ENCODE results near the gene FANCF. TPM values are rescaled to one million over a fixed set of nuclear protein-coding genes. Genes with fewer than 3 reads are reported as not detected.

FANCF gene
- total RNA-seq, 1 donor from 2014 or later: 7.0 TPM

DNA sequence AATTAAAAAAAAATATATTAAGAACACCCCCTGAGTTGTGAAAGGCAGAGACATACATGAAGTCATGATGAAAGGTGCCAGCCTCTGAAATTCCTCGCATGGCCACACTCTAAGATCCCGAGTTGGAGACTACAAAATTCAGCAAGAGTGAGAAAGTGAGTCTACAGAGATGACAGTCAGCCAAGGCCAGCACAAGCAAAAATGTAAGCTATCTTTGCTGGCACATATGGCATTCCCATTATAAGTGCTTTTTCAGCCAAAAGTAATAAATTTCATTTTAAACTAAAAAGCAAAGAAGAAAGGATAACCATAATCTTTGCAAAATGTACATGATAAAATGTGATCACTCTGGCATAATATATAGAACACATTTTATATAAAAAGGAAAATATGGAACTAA is 40.6 kb downstream of the FANCF start:
- Mint-ChIP-seq H3K27me3 (ENCODE audit: low read depth) (peaks cover 7% of the 10 kb centered on the region), H3K4me1 (ENCODE audit: low read depth) (no peaks in the 10 kb centered on the region), H3K36me3 (ENCODE audit: low read depth) (no peaks in the 10 kb centered on the region), H3K4me3 (ENCODE audit: unreplicated experiment) (no peak overlapping the region), H3K9me3 (ENCODE audit: low read depth) (no peaks in the 10 kb centered on the region), H3K27ac (ENCODE audit: unreplicated experiment) (no peak overlapping the region)
- no peak for DNase-seq (ENCODE audit: low spot score)
- TF ChIP-seq, protein P1, sequence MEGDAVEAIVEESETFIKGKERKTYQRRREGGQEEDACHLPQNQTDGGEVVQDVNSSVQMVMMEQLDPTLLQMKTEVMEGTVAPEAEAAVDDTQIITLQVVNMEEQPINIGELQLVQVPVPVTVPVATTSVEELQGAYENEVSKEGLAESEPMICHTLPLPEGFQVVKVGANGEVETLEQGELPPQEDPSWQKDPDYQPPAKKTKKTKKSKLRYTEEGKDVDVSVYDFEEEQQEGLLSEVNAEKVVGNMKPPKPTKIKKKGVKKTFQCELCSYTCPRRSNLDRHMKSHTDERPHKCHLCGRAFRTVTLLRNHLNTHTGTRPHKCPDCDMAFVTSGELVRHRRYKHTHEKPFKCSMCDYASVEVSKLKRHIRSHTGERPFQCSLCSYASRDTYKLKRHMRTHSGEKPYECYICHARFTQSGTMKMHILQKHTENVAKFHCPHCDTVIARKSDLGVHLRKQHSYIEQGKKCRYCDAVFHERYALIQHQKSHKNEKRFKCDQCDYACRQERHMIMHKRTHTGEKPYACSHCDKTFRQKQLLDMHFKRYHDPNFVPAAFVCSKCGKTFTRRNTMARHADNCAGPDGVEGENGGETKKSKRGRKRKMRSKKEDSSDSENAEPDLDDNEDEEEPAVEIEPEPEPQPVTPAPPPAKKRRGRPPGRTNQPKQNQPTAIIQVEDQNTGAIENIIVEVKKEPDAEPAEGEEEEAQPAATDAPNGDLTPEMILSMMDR (IDR thresholded peaks at IDR 0.05): no peak

DNA sequence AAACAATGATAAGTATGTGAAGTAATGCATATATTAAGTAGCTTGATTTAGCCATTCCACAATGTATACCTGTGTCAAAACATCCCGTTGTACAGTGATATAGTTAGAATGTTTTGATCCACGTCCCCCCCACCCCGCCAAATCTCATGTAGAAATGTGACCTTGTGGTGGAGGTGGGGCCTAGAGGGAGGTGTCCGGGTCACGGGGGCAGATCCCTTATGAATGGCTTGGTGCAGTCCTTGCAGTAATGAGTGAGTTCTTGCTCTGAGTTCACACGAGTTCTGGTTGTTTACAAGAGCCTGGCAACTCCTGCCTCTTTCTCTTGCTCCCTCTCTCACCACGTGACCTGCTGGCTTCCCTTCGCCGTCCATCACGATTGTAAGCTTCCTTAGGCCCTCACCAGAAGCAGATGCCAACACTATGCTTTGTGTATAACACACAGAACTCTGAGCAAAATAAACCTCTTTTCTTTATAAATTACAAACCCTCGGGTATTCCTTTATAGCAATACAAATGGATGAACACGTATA is 41.6 kb downstream of the FANCF start:
- Mint-ChIP-seq H3K27ac (ENCODE audit: unreplicated experiment) (no peak overlapping the region), H3K27me3 (ENCODE audit: low read depth) (peaks cover 7% of the 10 kb centered on the region), H3K9me3 (ENCODE audit: low read depth) (no peaks in the 10 kb centered on the region), H3K36me3 (ENCODE audit: low read depth) (no peaks in the 10 kb centered on the region), H3K4me3 (ENCODE audit: unreplicated experiment) (no peak overlapping the region), H3K4me1 (ENCODE audit: low read depth) (no peaks in the 10 kb centered on the region)
- DNase-seq (ENCODE audit: low spot score): no peak
- TF ChIP-seq, protein P1 (IDR thresholded peaks at IDR 0.05): no peak

DNA sequence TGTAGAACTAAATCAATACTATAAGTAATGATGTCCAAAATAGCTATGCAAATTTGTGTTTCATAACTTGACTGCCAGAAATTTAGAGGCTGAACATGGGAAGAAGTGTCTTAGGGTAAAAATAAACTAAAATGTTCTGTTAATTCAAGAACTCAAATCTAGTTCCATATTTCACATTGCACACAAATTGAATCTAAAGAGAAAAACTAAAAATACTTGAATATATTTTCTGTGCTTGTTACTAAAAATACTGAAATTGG is 43.5 kb downstream of the FANCF start:
- H3K27ac Mint-ChIP-seq (ENCODE audit: unreplicated experiment): no peak overlapping the region
- TF ChIP-seq, protein P1 (IDR thresholded peaks at IDR 0.05): no peak
- no peaks in the 10 kb centered on the region for H3K4me1 Mint-ChIP-seq (ENCODE audit: low read depth)
- peaks cover 7% of the 10 kb centered on the region for H3K27me3 Mint-ChIP-seq (ENCODE audit: low read depth)
- H3K4me3 Mint-ChIP-seq (ENCODE audit: unreplicated experiment): no peak overlapping the region
- H3K36me3 Mint-ChIP-seq (ENCODE audit: low read depth): no peaks in the 10 kb centered on the region
- H3K9me3 Mint-ChIP-seq (ENCODE audit: low read depth): no peaks in the 10 kb centered on the region
- no peak for DNase-seq (ENCODE audit: low spot score)

DNA sequence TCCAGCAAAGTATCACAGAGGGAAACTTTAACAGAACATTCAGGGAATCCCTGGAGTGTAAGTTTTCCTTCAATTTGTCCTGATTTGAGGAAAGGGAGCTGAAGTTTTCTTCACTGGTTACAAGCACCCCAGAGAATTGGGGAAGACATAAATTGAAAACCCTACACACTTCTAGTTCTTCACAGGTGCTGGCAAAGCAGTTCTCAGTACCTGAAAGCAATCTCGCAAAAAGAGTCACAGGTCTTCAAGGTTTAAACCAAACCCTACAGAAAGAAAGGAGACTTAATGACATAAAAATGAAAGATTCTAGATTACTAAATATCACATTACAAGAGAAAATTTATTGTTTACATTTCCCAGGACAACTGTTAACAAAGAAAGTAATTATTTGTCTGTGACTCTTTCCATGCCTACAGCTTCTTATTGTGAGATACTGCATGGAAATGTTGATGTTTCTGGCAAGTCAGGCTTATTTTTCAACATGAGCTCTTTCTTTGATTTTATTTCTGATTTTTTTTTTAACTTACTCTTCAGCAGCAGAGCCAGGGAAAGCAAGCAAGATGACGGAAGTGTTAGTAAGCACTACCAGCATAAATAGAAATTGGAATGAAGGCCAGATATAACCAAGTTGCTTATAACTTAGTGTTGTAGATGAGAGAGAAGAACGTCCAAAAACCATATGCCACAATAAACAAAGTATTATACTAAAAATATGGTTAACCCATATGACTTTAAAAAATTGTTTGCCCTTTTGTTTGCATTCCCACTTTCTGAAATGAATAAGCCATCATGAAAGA is 44.1 kb downstream of the FANCF start:
- H3K27ac Mint-ChIP-seq (ENCODE audit: unreplicated experiment): no peak overlapping the region
- no peaks in the 10 kb centered on the region for H3K36me3 Mint-ChIP-seq (ENCODE audit: low read depth)
- no peaks in the 10 kb centered on the region for H3K9me3 Mint-ChIP-seq (ENCODE audit: low read depth)
- TF ChIP-seq, protein P1 (IDR thresholded peaks at IDR 0.05): no peak
- no peak for DNase-seq (ENCODE audit: low spot score)
- no peaks in the 10 kb centered on the region for H3K4me1 Mint-ChIP-seq (ENCODE audit: low read depth)
- H3K4me3 Mint-ChIP-seq (ENCODE audit: unreplicated experiment): no peak overlapping the region
- H3K27me3 Mint-ChIP-seq (ENCODE audit: low read depth): peaks cover 7% of the 10 kb centered on the region

DNA sequence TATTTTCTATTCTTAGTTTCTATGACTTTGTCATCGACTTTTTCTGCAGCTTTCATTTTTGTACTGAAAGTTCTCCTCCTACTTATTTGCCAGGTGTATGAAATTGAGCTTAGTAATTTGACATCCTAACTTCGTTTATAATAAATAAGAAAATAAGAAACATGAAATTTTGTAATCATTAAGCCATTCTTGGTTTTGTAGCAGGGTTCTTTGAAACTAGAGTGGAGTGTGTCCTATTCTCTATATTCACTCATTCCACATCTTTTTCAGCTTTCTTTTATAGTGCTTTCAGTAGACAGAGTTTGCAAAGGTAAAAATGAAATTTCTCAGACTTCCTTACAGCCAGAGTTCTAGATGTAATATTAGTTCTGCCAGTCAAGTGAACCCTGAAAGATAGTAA is 47.8 kb downstream of the FANCF start:
- no peaks in the 10 kb centered on the region for H3K4me1 Mint-ChIP-seq (ENCODE audit: low read depth)
- H3K9me3 Mint-ChIP-seq (ENCODE audit: low read depth): no peaks in the 10 kb centered on the region
- H3K27ac Mint-ChIP-seq (ENCODE audit: unreplicated experiment): no peak overlapping the region
- H3K27me3 Mint-ChIP-seq (ENCODE audit: low read depth): peaks cover 1% of the 10 kb centered on the region
- H3K4me3 Mint-ChIP-seq (ENCODE audit: unreplicated experiment): no peak overlapping the region
- H3K36me3 Mint-ChIP-seq (ENCODE audit: low read depth): no peaks in the 10 kb centered on the region
- TF ChIP-seq, protein P1 (IDR thresholded peaks at IDR 0.05): no peak
- DNase-seq (ENCODE audit: low spot score): no peak

Other genes starting within 250 kb of the FANCF start
- gene GAS2, start 40.8 kb upstream of the FANCF start, total RNA-seq: 1.2 to 1.7 TPM (median 1.6 TPM) in 3 replicates
- gene SVIP, start 204.0 kb upstream of the FANCF start, total RNA-seq: 9.4 to 16.2 TPM (median 10.3 TPM) in 3 replicates
- gene CCDC179, start 234.7 kb upstream of the FANCF start, total RNA-seq: not detected in 3 replicates